ENCODE results near the gene MAP3K10. TPM values are rescaled to one million over a fixed set of nuclear protein-coding genes. Genes with fewer than 3 reads are reported as not detected.
"Not testable (repeated sequence)": the region's sequence is repeated elsewhere in the genome, so short reads cannot be mapped to it uniquely, and the experiment has no call there.

The MAP3K10 gene
- total and polyA plus RNA-seq, 2 donors, result 4.1 to 11.9 TPM

- DNase-seq (ENCODE audit: extremely low spot score), result no peak
These were observed 25.0 kb downstream of the MAP3K10 start for GRCh38 chr19:40216013-40216776.

DNA sequence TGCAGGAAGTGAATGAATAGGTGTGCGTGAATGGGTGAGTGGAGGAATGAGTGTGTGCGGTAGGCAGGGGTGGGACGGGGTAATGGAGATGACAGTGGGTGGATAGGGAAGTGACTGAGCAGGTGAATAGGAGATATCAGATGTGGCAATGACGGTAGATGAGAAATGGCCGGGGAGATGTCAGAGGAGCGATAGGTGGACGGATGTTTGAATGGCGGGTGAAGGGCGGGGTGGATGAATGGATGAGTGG is 25.5 kb downstream of the MAP3K10 start:
- no peaks in the 10 kb centered on the region for H3K4me1 ChIP-seq (ENCODE audit: insufficient read depth)
- H3K27ac ChIP-seq (ENCODE audit: low read depth), result no peak overlapping the region
- WGBS, result 36% methylated on average over 9 of the region's 9 CpGs
- DNase-seq (ENCODE audit: extremely low spot score), result no peak
- H3K36me3 ChIP-seq (ENCODE audit: insufficient read depth), result no peaks in the 10 kb centered on the region
- H3K4me3 ChIP-seq (ENCODE audit: low read depth, low read length), result no peak overlapping the region

More at GRCh38 chr19:40216013-40216776, 25.0 kb downstream of the MAP3K10 start:
- H3K4me1 ChIP-seq (ENCODE audit: insufficient read depth), result no peaks in the 10 kb centered on the region
- WGBS, result 47% methylated on average over 23 of the region's 23 CpGs
- H3K36me3 ChIP-seq (ENCODE audit: insufficient read depth), result no peaks in the 10 kb centered on the region
- no peak overlapping the region for H3K27ac ChIP-seq (ENCODE audit: low read depth)
- H3K4me3 ChIP-seq (ENCODE audit: low read depth, low read length), result no peak overlapping the region

DNA sequence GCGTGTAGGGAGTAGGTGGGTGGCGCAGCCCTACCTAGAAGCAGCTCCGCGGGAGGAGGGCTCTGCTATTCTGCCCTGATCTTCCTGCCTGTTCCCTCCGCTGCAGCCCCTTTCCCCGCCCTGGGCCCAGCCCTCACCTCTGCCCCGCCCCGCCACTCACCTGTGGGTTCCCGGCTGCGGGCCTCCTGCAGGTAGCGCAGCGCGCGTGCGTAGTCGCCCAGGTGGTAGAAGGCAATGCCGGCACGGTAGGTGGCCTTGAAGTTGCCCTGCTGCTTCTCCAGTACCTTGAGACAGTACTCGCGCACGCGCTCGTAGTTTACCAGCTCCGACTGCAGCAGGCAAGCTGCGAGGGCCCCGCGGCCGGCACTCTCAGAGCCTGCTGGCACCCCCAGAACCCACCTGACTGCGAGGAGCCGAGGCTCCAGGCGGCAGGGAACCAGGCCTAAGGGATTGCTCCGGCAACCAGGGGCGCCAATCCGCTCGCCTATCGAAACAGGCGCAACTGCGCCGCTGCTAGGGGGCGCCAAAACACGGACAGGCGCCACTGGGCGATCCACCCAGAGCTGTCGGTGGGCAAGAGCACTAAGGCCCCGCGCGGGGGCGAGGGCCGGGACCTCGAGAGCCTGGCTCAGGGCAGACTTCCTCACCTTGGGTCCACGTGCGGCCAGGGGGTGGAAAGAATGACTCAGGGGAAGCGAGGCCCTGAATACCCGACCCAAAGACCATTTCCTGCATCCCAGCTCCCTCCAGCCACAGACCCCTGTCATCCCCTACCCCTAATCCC is 26.0 kb downstream of the MAP3K10 start:
- H3K4me3 ChIP-seq (ENCODE audit: low read depth, low read length), result no peak overlapping the region
- H3K4me1 ChIP-seq (ENCODE audit: insufficient read depth), result no peaks in the 10 kb centered on the region
- no peak overlapping the region for H3K27ac ChIP-seq (ENCODE audit: low read depth)
- WGBS, result 8% methylated on average over 54 of the region's 54 CpGs
- H3K36me3 ChIP-seq (ENCODE audit: insufficient read depth), result no peaks in the 10 kb centered on the region
- no peak for DNase-seq (ENCODE audit: extremely low spot score)

DNA sequence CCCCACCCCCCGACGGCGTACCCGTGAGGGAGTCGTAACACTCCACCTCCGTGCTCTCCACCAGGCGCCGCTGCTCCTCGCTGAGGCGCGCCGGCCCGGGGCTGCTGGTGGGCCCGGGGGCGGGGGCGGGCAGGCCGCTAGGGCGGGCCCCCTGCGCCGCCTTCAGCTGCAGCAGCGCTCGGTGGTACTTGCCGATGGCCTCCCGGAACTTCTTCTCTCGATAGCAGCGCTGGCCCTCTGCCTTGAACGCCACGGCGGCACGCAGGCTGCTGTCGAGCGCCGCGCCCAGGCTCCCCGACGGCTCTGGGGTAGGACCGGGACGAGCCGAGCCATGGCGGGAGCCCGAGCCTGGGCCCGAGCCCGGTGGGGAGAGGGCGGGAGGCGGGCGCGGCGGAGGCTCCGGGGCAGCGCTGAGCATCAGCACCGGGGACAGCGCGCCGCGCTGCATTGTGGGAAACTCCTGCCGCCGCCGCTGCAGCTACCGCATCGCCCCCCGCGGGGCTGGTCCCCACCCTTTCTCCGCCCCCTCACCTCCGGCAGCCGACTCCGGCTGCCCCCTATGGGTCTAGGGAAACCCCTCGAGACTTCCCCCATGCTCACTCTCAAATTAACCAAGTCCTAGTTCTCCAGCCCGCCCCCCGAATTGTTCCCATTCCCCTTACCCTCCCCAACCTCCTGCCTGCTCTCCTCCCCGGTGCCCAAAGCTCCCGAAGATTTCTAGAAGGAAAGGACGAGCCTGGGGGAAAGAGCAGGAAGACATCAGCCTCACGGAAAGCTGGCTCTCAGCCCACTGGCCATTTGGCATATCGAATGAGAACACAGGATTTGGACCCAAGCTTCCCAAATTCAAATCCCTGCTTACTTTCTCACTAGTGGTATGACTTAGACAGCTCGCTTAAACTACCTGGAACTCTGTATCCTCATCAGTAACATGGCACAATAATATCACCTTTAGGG is 27.0 kb downstream of the MAP3K10 start, which contains the start of gene TTC9B:
Gene TTC9B, minus strand, starts transcription at position 451 of the 957 bp plus-strand sequence. Its CDS starts 3 bp downstream, at position 448.
- H3K27ac ChIP-seq (ENCODE audit: low read depth), result no peak within 1 kb of the TSS
- no peak for DNase-seq (ENCODE audit: extremely low spot score)
- H3K4me1 ChIP-seq (ENCODE audit: insufficient read depth), result no peaks in the 10 kb centered on the region
- 2% methylated on average over 75 of the region's 75 CpGs for WGBS
- H3K4me3 ChIP-seq (ENCODE audit: low read depth, low read length), result no peak within 1 kb of the TSS
- no peaks in the 10 kb centered on the region for H3K36me3 ChIP-seq (ENCODE audit: insufficient read depth)

- not testable (repeated sequence) for H3K27ac ChIP-seq (ENCODE audit: low read depth); H3K36me3 ChIP-seq (ENCODE audit: insufficient read depth); DNase-seq (ENCODE audit: extremely low spot score); H3K4me1 ChIP-seq (ENCODE audit: insufficient read depth); H3K4me3 ChIP-seq (ENCODE audit: low read depth, low read length)
- WGBS, result 84% methylated on average over 4 of the region's 4 CpGs
These were observed 27.8 kb downstream of the MAP3K10 start for GRCh38 chr19:40219029-40219428.

- no peak for DNase-seq (ENCODE audit: extremely low spot score)
- Histone ChIP-seq H3K27ac (ENCODE audit: low read depth) (no peak overlapping the region), H3K36me3 (ENCODE audit: insufficient read depth) (no peaks in the 10 kb centered on the region), H3K4me1 (ENCODE audit: insufficient read depth) (no peaks in the 10 kb centered on the region), H3K4me3 (ENCODE audit: low read depth, low read length) (no peak overlapping the region)
- 28% methylated on average over 8 of the region's 8 CpGs for WGBS
These were observed 28.6 kb downstream of the MAP3K10 start for GRCh38 chr19:40219721-40220276.

DNA sequence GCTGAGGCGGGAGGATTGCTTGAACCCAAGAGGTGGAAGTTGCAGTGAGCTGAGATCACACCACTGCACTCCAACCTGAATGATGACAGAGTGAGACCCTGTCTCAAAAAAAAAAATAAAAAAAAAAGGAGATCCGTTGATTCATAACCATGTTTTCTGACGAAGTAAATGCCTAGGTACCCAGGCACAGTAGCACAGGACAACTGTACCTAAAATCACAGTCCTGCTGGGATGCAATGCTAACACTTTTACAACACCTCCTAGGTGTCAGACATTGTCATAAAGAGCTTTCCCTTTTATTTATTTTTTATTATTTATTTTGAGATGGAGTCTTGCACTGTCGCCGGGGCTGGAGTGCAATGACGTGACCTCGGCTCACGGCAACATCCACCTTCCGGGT is 29.4 kb downstream of the MAP3K10 start:
- no peaks in the 10 kb centered on the region for H3K4me1 ChIP-seq (ENCODE audit: insufficient read depth)
- H3K27ac ChIP-seq (ENCODE audit: low read depth), result no peak overlapping the region
- DNase-seq (ENCODE audit: extremely low spot score), result no peak
- no peak overlapping the region for H3K4me3 ChIP-seq (ENCODE audit: low read depth, low read length)
- H3K36me3 ChIP-seq (ENCODE audit: insufficient read depth), result no peaks in the 10 kb centered on the region
- WGBS, result 86% methylated on average over 9 of the region's 9 CpGs

- DNase-seq (ENCODE audit: extremely low spot score), result peak; percentile 48
- 65% methylated on average over 41 of the region's 41 CpGs for WGBS
- Histone ChIP-seq H3K27ac (ENCODE audit: low read depth) (no peak overlapping the region), H3K36me3 (ENCODE audit: insufficient read depth) (no peaks in the 10 kb centered on the region), H3K4me1 (ENCODE audit: insufficient read depth) (no peaks in the 10 kb centered on the region), H3K4me3 (ENCODE audit: low read depth, low read length) (no peak overlapping the region)
These were observed 30.8 kb downstream of the MAP3K10 start for GRCh38 chr19:40221858-40222619.

- Histone ChIP-seq H3K36me3 (ENCODE audit: insufficient read depth) (no peaks in the 10 kb centered on the region), H3K4me3 (ENCODE audit: low read depth, low read length) (peak overlapping the region; percentile 3), H3K4me1 (ENCODE audit: insufficient read depth) (no peaks in the 10 kb centered on the region), H3K27ac (ENCODE audit: low read depth) (no peak overlapping the region)
- no peak for DNase-seq (ENCODE audit: extremely low spot score)
- 25% methylated on average over 48 of the region's 48 CpGs for WGBS
These were observed 32.1 kb downstream of the MAP3K10 start for GRCh38 chr19:40223135-40223822.

GRCh38 chr19:40224342-40225150 is 33.3 kb downstream of the MAP3K10 start:
- H3K27ac ChIP-seq (ENCODE audit: low read depth), result no peak overlapping the region
- WGBS, result 83% methylated on average over 32 of the region's 32 CpGs
- DNase-seq (ENCODE audit: extremely low spot score), result no peak

GRCh38 chr19:40225440-40226305 is 34.4 kb downstream of the MAP3K10 start:
- 25% methylated on average over 21 of the region's 21 CpGs for WGBS
- DNase-seq (ENCODE audit: extremely low spot score), result no peak
- Histone ChIP-seq H3K4me1 (ENCODE audit: insufficient read depth) (no peaks in the 10 kb centered on the region), H3K36me3 (ENCODE audit: insufficient read depth) (no peaks in the 10 kb centered on the region), H3K4me3 (ENCODE audit: low read depth, low read length) (peak overlapping the region; percentile 9), H3K27ac (ENCODE audit: low read depth) (no peak overlapping the region)

More at GRCh38 chr19:40224342-40225150, 33.3 kb downstream of the MAP3K10 start:
- no peaks in the 10 kb centered on the region for H3K4me1 ChIP-seq (ENCODE audit: insufficient read depth)
- H3K4me3 ChIP-seq (ENCODE audit: low read depth, low read length), result no peak overlapping the region
- H3K36me3 ChIP-seq (ENCODE audit: insufficient read depth), result no peaks in the 10 kb centered on the region
